Epithelial cell of esophagus (primary cell): ENCODE data around the gene MKS1.

Experiments
- DNase-seq: peaks from one replicate; pipeline ENCODE4 v3.0.0; 2010; ENCODE audit warnings: low read depth
- H3K4me3 ChIP-seq: 2 replicates; pipeline ENCODE4 v1.5.1; 2011; ENCODE audit warnings: mild to moderate bottlenecking, low read length, control low read depth
- CTCF ChIP-seq: IDR thresholded peaks from 2 replicates; pipeline ENCODE4 v1.5.1; 2011; ENCODE audit warnings: low read depth, mild to moderate bottlenecking, low read length, control low read depth, inconsistent platforms; ENCODE audit not compliant: insufficient read depth; ENCODE audit errors: missing control alignments

MKS1 gene

GRCh38 chr17:58244963-58245362 lies 25.9 kb upstream of the MKS1 start:
- TF ChIP-seq CTCF: no peak
- H3K4me3 ChIP-seq: no peak overlapping the region
- DNase-seq: no peak

- no peak for TF ChIP-seq CTCF
- peak; percentile 34 for DNase-seq
- no peak overlapping the region for H3K4me3 ChIP-seq
These were observed 23.2 kb upstream of the MKS1 start for GRCh38 chr17:58242171-58242784.

GRCh38 chr17:58239987-58240386 lies 20.9 kb upstream of the MKS1 start:
- no peak for TF ChIP-seq CTCF
- no peak for DNase-seq

GRCh38 chr17:58238147-58238634 lies 19.1 kb upstream of the MKS1 start, which contains the start of gene LPO:
Gene LPO, plus strand, starts transcription at chr17:58238584. Its CDS starts 4,396 bp downstream, at chr17:58242980.
- TF ChIP-seq CTCF: no peak
- no peak within 1 kb of the TSS for H3K4me3 ChIP-seq
- DNase-seq: peak; percentile 35

More at GRCh38 chr17:58239987-58240386, 20.9 kb upstream of the MKS1 start:
- H3K4me3 ChIP-seq: no peak overlapping the region

DNA sequence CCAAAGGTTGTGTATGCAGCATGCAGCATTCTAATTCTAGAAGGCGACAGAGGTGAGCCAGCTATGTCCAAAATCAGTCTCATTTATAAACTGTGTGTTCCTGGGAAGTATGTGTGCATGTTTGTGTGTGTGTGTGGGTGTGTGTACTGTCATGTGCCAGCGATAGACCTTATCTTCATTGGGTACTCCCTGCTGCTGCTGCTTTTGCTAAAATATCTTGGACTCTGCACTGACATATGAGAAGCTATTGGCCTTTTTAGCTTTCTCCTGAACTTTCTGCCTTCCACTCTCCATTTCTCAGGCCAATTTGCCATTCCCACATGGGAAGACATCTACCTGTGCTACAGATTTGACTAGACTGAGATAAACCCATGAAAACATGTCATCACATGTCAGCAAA lies 17.3 kb upstream of the MKS1 start:
- H3K4me3 ChIP-seq: no peak overlapping the region
- TF ChIP-seq CTCF: no peak
- no peak for DNase-seq

DNA sequence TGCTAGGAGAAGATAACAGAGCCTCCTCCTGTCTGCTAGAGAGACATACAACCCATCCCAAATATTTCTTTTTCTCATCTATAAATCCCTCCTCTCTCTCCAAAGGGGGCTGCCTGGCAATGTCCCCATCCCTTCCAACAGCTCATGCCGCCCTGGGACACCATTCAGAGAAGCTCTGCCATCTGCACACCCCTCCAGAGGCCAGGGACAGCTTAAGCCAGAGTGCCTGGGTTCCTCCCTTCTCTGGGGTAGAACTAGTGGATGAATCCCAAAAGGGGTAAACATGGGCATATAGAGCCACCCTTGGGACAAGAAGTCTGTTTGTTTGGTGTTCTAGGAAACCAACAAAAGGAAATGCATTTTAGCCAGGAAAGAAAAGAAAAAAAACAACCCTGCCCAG lies 16.8 kb upstream of the MKS1 start:
- no peak overlapping the region for H3K4me3 ChIP-seq
- no peak for DNase-seq
- TF ChIP-seq CTCF: no peak

DNA sequence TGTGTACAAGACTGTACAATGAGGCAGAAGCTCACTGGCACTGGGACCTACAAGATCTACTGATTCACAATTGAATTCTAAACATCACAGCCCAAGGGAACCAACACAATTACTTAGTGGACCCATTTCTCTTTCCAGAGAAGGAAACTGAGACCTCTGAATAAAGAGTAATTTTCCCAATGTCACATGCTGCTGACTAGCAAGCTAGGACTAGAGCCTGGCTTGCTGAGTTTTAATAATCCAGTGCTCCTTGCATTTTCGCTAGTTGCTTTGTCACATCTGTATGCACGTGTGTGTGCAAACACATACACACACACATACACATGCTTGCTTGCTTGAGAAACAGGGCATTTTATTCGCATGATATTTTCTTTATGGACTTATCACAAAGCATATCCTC lies 15.5 kb upstream of the MKS1 start:
- DNase-seq: no peak
- no peak for TF ChIP-seq CTCF
- H3K4me3 ChIP-seq: no peak overlapping the region
